HepG2 (cell line): Measurements from ENCODE around the gene PDIA5. TPM values are rescaled to one million over a fixed set of nuclear protein-coding genes. Genes with fewer than 3 reads are reported as not detected.

Source experiments
- AFF4 ChIP-seq: sonication (generic); formaldehyde crosslinking; IDR thresholded peaks from 2 replicates; pipeline ENCODE4 v1.4.0; 2020; ENCODE audit warnings: missing genetic modification reagents
- ARID5B ChIP-seq: IDR thresholded peaks from 2 replicates; pipeline ENCODE4 v1.4.0; 2020; ENCODE audit warnings: mild to moderate bottlenecking, missing genetic modification reagents
- DMTF1 ChIP-seq: sonication (generic); formaldehyde crosslinking; IDR thresholded peaks from 2 replicates; pipeline ENCODE4 v1.4.0; 2020; ENCODE audit warnings: mild to moderate bottlenecking, missing genetic modification reagents
- FOXM1 ChIP-seq: sonication (generic); formaldehyde crosslinking; IDR thresholded peaks from 2 replicates; pipeline ENCODE4 v1.5.0; 2020; ENCODE audit warnings: missing genetic modification reagents
- HNRNPLL ChIP-seq: fragments of 200-400 bp; formaldehyde crosslinking; IDR thresholded peaks from 2 replicates; pipeline ENCODE4 v1.6.1; 2017; ENCODE audit warnings: mild to moderate bottlenecking, low read depth, low read length; ENCODE audit not compliant: poor library complexity, severe bottlenecking
- JARID2 ChIP-seq: sonication (generic); formaldehyde crosslinking; IDR thresholded peaks from 2 replicates; pipeline ENCODE4 v1.8.1; 2023; ENCODE audit warnings: missing genetic modification reagents, inconsistent platforms; ENCODE audit not compliant: insufficient replicate concordance
- MEIS2 ChIP-seq: sonication (generic); formaldehyde crosslinking; IDR thresholded peaks from 2 replicates; pipeline ENCODE4 v1.9.0; 2021; ENCODE audit warnings: mild to moderate bottlenecking, missing genetic modification reagents
- MIER3 ChIP-seq: IDR thresholded peaks from 2 replicates; pipeline ENCODE4 v1.6.1; 2016; ENCODE audit warnings: missing compliant biosample characterization, borderline replicate concordance
- POGZ ChIP-seq: sonication (generic); formaldehyde crosslinking; IDR thresholded peaks from 2 replicates; pipeline ENCODE4 v1.4.0; 2020; ENCODE audit warnings: mild to moderate bottlenecking, missing genetic modification reagents
- SALL2 ChIP-seq: sonication (generic); formaldehyde crosslinking; IDR thresholded peaks from 2 replicates; pipeline ENCODE4 v1.8.1; 2023; ENCODE audit warnings: mild to moderate bottlenecking, missing genetic modification reagents, inconsistent platforms
- SMARCE1 ChIP-seq: fragments of 450-650 bp; IDR thresholded peaks from 2 replicates; pipeline ENCODE4 v1.6.1; 2017; ENCODE audit warnings: borderline replicate concordance
- TEAD2 ChIP-seq: sonication (generic); formaldehyde crosslinking; IDR thresholded peaks from 2 replicates; pipeline ENCODE4 v1.9.0; 2021; ENCODE audit warnings: missing genetic modification reagents
- ZFP37 ChIP-seq: sonication (generic); formaldehyde crosslinking; IDR thresholded peaks from 2 replicates; pipeline ENCODE4 v1.4.0; 2020; ENCODE audit warnings: missing genetic modification reagents, borderline replicate concordance
- ZNF121 ChIP-seq: sonication (generic); formaldehyde crosslinking; IDR thresholded peaks from 2 replicates; pipeline ENCODE4 v1.5.0; 2020; ENCODE audit warnings: mild to moderate bottlenecking, missing genetic modification reagents
- ZNF281 ChIP-seq: sonication (generic); formaldehyde crosslinking; IDR thresholded peaks from 2 replicates; pipeline ENCODE4 v1.4.0; 2020; ENCODE audit warnings: missing genetic modification reagents, borderline replicate concordance
- ZNF703 ChIP-seq: sonication (generic); formaldehyde crosslinking; IDR thresholded peaks from 2 replicates; pipeline ENCODE4 v1.5.1; 2020; ENCODE audit warnings: missing genetic modification reagents, mild to moderate bottlenecking, moderate library complexity, borderline replicate concordance
- ZNF878 ChIP-seq: sonication (generic); formaldehyde crosslinking; IDR thresholded peaks from 2 replicates; pipeline ENCODE4 v1.8.1; 2023; ENCODE audit warnings: mild to moderate bottlenecking, missing genetic modification reagents, moderate library complexity
- polyA plus RNA-seq, 8 experiments: library from polyadenylated mRNA; depleted of rRNA in 3 of 8; stranded (reverse) in 7 of 8; unstranded in 1 of 8; fragments of >200 nt; fragmentation: Illumina TruSeq in 4 of 8; extraction: Trizol in 4 of 8; gene quantifications; 2 replicates each; pipeline versions ENCODE4 v1.2.1 to v1.2.3, GENCODE V29; 2011 to 2016; ENCODE audit warnings: low read depth in 4 of 8, missing spikeins in 1 of 8, mixed read lengths in 1 of 8; ENCODE audit not compliant: insufficient read depth in 1 of 8
- total RNA-seq, 5 experiments: library from RNA; depleted of rRNA; stranded (reverse); fragments of >200 nt; fragmentation: Illumina TruSeq; extraction: Trizol; gene quantifications; 2 replicates each; pipeline ENCODE4 v1.2.3, GENCODE V29; 2016; ENCODE audit warnings: low read depth in 1 of 5

The PDIA5 gene
- total and polyA plus RNA-seq, 2 of the 13 experiments (the other 11 are each of a cell fraction or from before 2014, with no cell fraction given): 51.3 to 74.3 TPM

GRCh38 chr3:123084738-123085237 is 18.0 kb downstream of the PDIA5 start (continued):
- TF ChIP-seq SMARCE1: no peak
- no peak for TF ChIP-seq MIER3 (CRISPR knock-in tag)
- no peak for TF ChIP-seq SALL2 (CRISPR knock-in tag)
- no peak for TF ChIP-seq DMTF1
- no peak for TF ChIP-seq MEIS2 (CRISPR knock-in tag)
- no peak for TF ChIP-seq HNRNPLL
- TF ChIP-seq TEAD2 (CRISPR knock-in tag): no peak
- TF ChIP-seq POGZ (CRISPR knock-in tag): no peak; the same call in 1 of the 2 replicates
- no peak for TF ChIP-seq ZNF121 (CRISPR knock-in tag)
- no peak for TF ChIP-seq ZNF703 (CRISPR knock-in tag)
- no peak for TF ChIP-seq FOXM1 (CRISPR knock-in tag)
- TF ChIP-seq ZNF878 (CRISPR knock-in tag): no peak
- 0 out of 2 replicates have a peak, but pooled peaks have one; percentile 54 for TF ChIP-seq ZFP37 (CRISPR knock-in tag)
- TF ChIP-seq AFF4 (CRISPR knock-in tag): no peak
- TF ChIP-seq ZNF281: no peak; the same call in 1 of the 2 replicates
- TF ChIP-seq JARID2: no peak
- peak; percentile 56 for TF ChIP-seq ARID5B (CRISPR knock-in tag)
